Measurements from ENCODE around the gene LRTM2.

DNA sequence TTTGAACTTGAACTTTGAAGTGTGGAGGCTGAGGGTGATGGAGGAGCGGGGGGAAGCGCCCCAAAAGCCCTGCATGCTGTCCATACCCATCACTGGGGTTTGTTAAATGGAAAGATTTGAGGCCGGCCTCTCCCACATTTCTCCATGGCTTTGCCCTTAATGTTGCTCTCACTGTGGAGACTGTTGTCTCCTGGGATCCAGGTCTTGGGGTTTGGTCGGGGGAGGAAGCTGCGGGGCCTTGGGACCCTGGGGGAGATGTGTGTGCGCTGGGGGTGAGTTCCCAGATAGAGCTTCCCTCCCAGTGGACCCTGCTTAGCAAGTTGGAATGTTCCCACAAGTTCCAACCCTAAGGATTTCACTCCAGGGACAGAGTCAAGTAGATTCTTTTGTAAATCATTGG, 28.0 kb upstream of the LRTM2 start:
- TF ChIP-seq EZH2 (IDR thresholded peaks at IDR 0.05; ENCODE audit: insufficient read depth, poor library complexity, severe bottlenecking) (no peak), EZH2phosphoT487 (IDR thresholded peaks at IDR 0.05; ENCODE audit: insufficient read depth, low read depth) (no peak)
